ENCODE results near the gene ADCY5. TPM values are rescaled to one million over a fixed set of nuclear protein-coding genes. Genes with fewer than 3 reads are reported as not detected.

ADCY5 gene
- total RNA-seq, 2 experiments from 2014 or later = not detected

DNA sequence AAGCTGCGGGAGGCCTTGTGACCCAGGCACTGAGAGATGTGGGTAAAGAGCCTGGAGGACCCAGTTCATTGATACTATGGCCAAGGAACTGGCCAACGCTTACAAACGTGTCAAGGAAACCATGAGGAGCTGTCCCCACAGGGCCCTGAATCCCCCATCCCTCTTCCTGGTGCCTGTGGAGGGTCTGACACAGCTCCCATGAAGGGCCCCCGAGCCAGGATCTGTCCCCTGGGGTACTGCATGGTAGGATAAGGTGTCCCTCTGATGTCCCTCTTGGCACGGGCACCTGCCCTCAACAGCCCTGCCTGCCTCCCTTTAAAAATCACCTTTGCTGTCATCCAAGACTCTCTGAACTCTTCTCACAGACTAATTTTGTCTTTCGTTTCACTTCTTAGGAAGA, 122.4 kb downstream of the ADCY5 start:
- DNase-seq (no peak), ATAC-seq (no peak)
- Mint-ChIP-seq H3K9me3 (ENCODE audit: low read depth) (no peaks in the 10 kb centered on the region), H3K27me3 (no peaks in the 10 kb centered on the region), H3K27ac (no peak overlapping the region), H3K4me3 (no peak overlapping the region), H3K4me1 (no peaks in the 10 kb centered on the region), H3K36me3 (no peaks in the 10 kb centered on the region)
- CTCF ChIA-PET = interaction anchor here (1.5 to 5.0 kb wide), 2 partner anchors 163 to 233 kb away, joined by 4 to 32 read pairs; no protein-coding TSS in a partner anchor

DNA sequence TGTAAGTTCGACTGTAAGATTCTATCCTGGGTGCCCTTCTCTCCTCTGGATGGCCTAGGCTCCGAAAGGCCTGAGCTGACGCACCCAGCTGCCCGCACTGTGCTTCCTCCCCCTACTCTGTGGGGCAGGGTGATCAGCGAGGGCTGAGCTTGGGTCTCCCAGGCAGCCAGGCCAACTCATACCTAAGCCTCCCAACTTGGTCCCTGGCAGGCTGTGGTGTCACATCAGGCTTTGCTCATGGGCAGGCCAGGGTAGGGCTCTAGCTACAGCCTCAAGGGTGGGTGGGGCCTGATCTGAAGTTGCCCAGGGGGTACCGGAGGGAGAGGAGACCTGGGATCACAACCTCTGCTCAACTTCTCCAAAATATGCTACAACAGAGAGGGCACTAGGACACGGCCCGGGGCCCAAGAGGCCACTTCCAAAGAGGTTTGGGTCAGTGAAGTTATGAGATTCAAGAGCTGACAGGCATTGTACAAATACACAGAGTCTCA, 123.1 kb downstream of the ADCY5 start:
- DNase-seq (no peak), ATAC-seq (no peak)
- CTCF ChIA-PET = interaction anchor here (1.5 to 5.0 kb wide), 2 partner anchors 164 to 234 kb away, joined by 4 to 32 read pairs; no protein-coding TSS in a partner anchor
- H3K9me3 Mint-ChIP-seq (ENCODE audit: low read depth) = no peaks in the 10 kb centered on the region
- H3K27ac Mint-ChIP-seq = no peak overlapping the region
- no peaks in the 10 kb centered on the region for H3K4me1 Mint-ChIP-seq
- H3K27me3 Mint-ChIP-seq = no peaks in the 10 kb centered on the region
- no peak overlapping the region for H3K4me3 Mint-ChIP-seq
- no peaks in the 10 kb centered on the region for H3K36me3 Mint-ChIP-seq

DNA sequence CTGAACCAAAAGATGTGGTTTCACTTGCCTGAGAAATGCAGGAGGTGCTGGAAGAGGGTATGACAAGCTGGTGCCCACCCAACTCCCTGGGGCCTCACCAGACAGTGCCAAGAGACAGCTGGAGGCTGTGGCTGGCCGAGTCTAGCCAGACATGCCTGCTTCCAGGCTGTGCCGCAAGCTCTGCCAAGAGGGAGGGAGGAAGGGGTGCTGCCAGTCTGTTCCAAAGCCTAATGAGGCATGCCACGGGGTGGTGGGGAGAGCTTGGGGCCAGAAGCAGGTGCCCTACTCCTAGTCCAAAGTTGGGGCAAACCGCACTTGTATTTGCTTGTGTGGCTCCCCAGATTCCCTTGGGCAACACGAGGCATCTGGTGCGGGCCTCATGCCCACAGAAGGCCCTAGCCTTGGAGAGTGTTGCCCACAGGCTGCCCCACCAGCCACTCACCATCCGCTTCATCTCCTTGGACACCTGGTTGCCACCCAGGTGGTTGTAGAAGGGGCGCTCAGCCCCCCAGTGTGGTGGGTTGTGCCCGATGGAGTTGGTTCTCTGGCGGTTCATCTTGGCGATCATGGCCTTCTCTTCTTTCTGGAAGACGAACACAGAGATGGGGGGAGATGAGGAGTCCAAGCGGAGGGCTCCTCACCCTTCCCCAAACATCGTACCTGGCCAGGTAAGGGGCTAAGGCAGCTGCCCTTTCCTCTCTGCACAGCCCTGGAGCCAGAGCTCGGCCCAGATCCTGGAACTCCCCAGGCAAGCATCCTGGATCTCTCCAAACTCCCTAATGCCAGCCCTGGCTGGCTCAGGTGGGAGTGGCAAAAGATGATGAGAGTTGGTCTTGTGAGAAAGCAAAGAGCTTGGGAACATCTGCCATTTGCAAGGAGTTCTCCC, 123.8 kb downstream of the ADCY5 start:
- no peaks in the 10 kb centered on the region for H3K36me3 Mint-ChIP-seq
- no peaks in the 10 kb centered on the region for H3K9me3 Mint-ChIP-seq (ENCODE audit: low read depth)
- ATAC-seq (no peak), DNase-seq (no peak)
- CTCF ChIA-PET = interaction anchor here (5.0 kb wide), 1 partner anchor 235 kb away, joined by 32 read pairs; no protein-coding TSS in a partner anchor
- no peaks in the 10 kb centered on the region for H3K4me1 Mint-ChIP-seq
- H3K4me3 Mint-ChIP-seq = no peak overlapping the region
- no peak overlapping the region for H3K27ac Mint-ChIP-seq
- H3K27me3 Mint-ChIP-seq = peaks cover 3% of the 10 kb centered on the region

DNA sequence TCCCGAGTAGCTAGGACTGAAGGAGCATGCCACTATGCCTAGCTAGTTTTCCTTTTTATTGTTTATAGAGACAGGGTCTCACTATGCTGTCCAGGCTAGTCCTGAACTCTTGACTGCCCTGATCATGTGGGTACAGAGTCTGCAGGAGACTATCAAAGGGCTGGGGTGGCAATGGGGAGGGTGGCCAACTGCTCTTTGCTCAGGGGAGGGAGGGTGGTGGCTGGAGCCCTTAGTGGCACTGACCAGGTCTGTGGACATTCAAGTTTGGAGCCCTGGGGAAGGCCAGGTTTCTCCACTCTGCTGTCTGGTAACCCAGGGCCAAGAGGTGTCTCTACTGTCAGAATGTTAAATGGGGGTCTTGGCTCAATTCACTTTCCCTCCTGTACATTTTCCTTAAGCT, 125.1 kb downstream of the ADCY5 start:
- no peak for DNase-seq
- Mint-ChIP-seq H3K27ac (no peak overlapping the region), H3K4me3 (no peak overlapping the region), H3K27me3 (peaks cover 3% of the 10 kb centered on the region), H3K4me1 (no peaks in the 10 kb centered on the region), H3K36me3 (no peaks in the 10 kb centered on the region), H3K9me3 (ENCODE audit: low read depth) (no peaks in the 10 kb centered on the region)
- ATAC-seq = no peak
- CTCF ChIA-PET = no interaction called here

DNA sequence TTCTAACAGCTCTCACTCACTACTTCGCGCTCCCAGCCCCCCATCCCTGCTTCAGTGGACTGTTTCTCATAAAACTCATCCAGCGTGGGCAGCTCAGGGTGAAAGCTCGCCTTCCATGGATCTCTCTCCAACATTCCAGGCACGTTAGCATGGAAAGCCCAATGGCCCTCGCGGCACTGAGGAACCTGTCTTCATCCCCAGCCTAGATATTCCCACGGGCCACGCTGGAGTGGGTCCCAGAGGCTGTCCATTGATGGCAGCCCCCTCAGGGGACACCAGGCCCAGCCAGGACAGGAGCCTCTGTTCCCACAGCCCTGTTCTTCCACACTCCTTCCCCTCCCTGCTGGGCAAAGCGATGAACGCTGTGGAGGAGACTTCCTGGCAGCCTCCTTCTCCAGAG, 126.0 kb downstream of the ADCY5 start:
- no peak overlapping the region for H3K27ac Mint-ChIP-seq
- peaks cover 3% of the 10 kb centered on the region for H3K27me3 Mint-ChIP-seq
- CTCF ChIA-PET = no interaction called here
- H3K4me3 Mint-ChIP-seq = no peak overlapping the region
- H3K36me3 Mint-ChIP-seq = no peaks in the 10 kb centered on the region
- ATAC-seq = no peak
- DNase-seq = no peak
- H3K9me3 Mint-ChIP-seq (ENCODE audit: low read depth) = no peaks in the 10 kb centered on the region
- no peaks in the 10 kb centered on the region for H3K4me1 Mint-ChIP-seq

DNA sequence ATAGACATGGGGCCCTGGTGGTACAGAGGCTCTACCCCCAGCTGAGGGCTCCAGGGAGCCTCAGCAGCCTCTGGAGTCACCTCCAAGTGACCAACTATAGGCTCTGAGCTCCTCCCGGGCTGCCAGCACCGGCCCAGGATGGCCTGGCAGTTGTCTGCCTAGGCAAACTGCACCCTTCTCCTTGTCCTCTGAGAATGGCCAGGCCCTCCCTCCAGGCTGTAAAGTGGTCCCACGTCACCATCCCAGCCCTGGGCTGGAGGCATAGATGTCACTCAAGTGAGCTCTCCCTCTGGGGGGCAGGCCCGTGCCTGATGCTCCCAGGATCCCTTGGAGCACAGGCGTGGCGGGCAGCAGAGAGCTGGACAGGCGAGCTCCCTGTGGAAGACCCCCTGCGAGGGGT, 127.1 kb downstream of the ADCY5 start:
- DNase-seq (no peak), ATAC-seq (no peak)
- no peaks in the 10 kb centered on the region for H3K36me3 Mint-ChIP-seq
- H3K4me3 Mint-ChIP-seq = no peak overlapping the region
- CTCF ChIA-PET = interaction anchor here (1.0 kb wide), 1 partner anchor 18 kb away, joined by 3 read pairs; no protein-coding TSS in a partner anchor
- peaks cover 6% of the 10 kb centered on the region for H3K27me3 Mint-ChIP-seq
- H3K4me1 Mint-ChIP-seq = no peaks in the 10 kb centered on the region
- H3K9me3 Mint-ChIP-seq (ENCODE audit: low read depth) = no peaks in the 10 kb centered on the region
- no peak overlapping the region for H3K27ac Mint-ChIP-seq

DNA sequence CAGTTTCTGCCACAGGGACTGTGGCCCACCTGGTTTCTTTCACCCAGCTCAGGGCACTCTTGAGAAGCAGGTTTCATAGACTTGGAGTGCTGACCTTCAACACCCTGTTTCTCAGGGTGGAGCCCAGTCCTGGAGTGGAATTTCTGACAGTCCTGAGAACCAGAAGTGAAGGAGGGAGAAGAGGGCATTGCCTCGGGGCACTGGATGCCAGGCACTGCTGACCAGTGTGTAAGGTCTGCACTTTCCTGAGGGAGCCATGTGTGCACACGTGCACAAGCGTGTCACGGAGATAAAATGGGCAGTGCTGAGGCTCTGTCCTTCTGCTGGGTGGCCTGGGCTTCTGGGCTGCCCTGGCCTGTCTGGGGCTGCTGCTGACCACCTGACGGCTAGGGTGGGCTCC, 128.7 kb downstream of the ADCY5 start:
- Mint-ChIP-seq H3K36me3 (no peaks in the 10 kb centered on the region), H3K9me3 (ENCODE audit: low read depth) (no peaks in the 10 kb centered on the region), H3K27ac (no peak overlapping the region), H3K4me3 (no peak overlapping the region), H3K27me3 (peaks cover 16% of the 10 kb centered on the region), H3K4me1 (no peaks in the 10 kb centered on the region)
- CTCF ChIA-PET = interaction anchor here (0.6 to 1.1 kb wide), 2 partner anchors 9 to 13 kb away, joined by 3 to 4 read pairs; no protein-coding TSS in a partner anchor
- DNase-seq (no peak), ATAC-seq (no peak)

DNA sequence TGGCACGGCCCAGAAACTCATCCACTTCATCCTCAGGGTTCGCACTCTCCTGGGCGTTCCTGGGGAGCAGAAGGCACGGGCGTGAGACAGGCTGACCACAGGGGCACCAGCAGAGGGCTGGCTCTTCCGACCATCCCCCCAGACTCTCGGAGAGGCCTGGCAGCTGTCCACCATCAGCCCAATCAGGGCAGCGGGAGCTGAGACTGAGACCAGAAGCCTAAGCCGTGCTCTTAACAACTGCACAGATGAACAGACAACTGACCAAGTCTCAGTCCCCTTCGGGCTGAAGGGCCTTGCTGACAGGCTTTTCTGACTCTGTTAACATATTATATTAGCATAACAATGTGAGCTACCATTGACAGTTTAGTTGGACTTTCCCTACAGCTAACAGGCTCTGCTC, 129.1 kb downstream of the ADCY5 start:
- Mint-ChIP-seq H3K27me3 (peaks cover 20% of the 10 kb centered on the region), H3K27ac (no peak overlapping the region), H3K36me3 (no peaks in the 10 kb centered on the region), H3K9me3 (ENCODE audit: low read depth) (no peaks in the 10 kb centered on the region), H3K4me3 (no peak overlapping the region), H3K4me1 (no peaks in the 10 kb centered on the region)
- no peak for ATAC-seq
- CTCF ChIA-PET = interaction anchor here (0.6 to 1.1 kb wide), 2 partner anchors 10 to 12 kb away, joined by 3 to 4 read pairs; no protein-coding TSS in a partner anchor
- no peak for DNase-seq

DNA sequence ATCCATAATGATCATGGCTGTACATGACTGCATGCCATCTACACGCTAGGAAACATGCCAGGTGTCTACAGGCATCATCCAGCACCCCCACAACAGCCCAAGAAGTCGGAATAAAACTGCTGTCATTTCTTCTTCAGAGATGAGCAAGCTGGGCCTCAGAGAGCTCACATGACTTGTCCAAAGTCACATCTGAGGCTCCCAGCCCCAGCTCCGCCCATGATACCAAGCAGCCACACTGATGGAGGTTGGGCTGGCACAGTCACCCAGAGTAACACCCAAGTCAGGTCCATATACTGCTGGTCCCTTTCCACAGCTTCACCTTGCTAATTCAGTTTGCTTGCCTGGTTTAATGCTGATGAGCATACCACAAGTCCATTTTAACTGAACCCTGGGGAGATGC, 130.5 kb downstream of the ADCY5 start:
- no peak for ATAC-seq
- CTCF ChIA-PET = interaction anchor here (0.8 kb wide), 1 partner anchor 12 kb away, joined by 3 read pairs; no protein-coding TSS in a partner anchor
- Mint-ChIP-seq H3K4me1 (no peaks in the 10 kb centered on the region), H3K36me3 (no peaks in the 10 kb centered on the region), H3K27me3 (peaks cover 21% of the 10 kb centered on the region), H3K27ac (no peak overlapping the region), H3K4me3 (no peak overlapping the region), H3K9me3 (ENCODE audit: low read depth) (no peaks in the 10 kb centered on the region)
- DNase-seq = no peak

DNA sequence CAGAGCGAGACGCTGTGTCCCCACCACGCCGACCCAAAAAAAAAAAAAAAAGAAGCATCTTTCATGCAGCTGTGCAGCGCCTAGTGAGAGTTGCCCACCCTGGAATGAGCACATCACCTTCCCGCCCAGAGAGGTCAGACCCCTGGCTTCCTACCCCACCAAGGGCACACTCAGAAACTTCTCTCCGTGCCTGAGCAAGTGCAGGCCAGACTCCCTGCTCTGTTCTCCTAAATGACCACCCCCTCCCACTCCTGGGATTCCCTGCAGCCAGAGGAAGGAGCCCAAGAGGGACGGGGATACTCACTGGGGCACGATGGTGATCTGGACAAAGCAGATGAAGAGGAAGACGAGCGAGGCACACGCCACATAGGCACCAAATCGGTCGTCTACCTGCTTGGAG, 131.2 kb downstream of the ADCY5 start:
- Mint-ChIP-seq H3K4me3 (no peak overlapping the region), H3K27me3 (peaks cover 26% of the 10 kb centered on the region), H3K36me3 (no peaks in the 10 kb centered on the region), H3K4me1 (no peaks in the 10 kb centered on the region), H3K27ac (no peak overlapping the region), H3K9me3 (ENCODE audit: low read depth) (no peaks in the 10 kb centered on the region)
- DNase-seq = no peak
- CTCF ChIA-PET = interaction anchor here (0.8 kb wide), 1 partner anchor 11 kb away, joined by 3 read pairs; no protein-coding TSS in a partner anchor
- no peak for ATAC-seq

DNA sequence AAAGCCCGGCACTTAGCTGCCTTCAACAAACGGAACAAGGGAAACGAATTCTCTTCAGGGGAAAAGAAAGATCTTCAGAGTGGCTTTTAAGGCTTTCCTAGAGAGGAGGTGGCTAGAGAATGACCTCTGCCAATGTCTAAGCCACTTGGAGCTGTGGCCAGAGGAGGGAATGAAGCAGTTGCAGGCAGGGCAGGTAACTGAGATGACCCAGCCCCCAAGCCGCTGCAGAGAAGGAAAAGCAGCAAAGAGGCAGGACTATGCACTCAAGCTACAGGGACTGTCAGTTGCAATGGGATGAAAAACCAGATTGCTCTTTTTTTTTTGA, 133.7 kb downstream of the ADCY5 start:
- H3K36me3 Mint-ChIP-seq = no peaks in the 10 kb centered on the region
- H3K4me1 Mint-ChIP-seq = no peaks in the 10 kb centered on the region
- ATAC-seq (no peak), DNase-seq (no peak)
- H3K4me3 Mint-ChIP-seq = no peak overlapping the region
- peaks cover 23% of the 10 kb centered on the region for H3K27me3 Mint-ChIP-seq
- no peak overlapping the region for H3K27ac Mint-ChIP-seq
- no peaks in the 10 kb centered on the region for H3K9me3 Mint-ChIP-seq (ENCODE audit: low read depth)
- CTCF ChIA-PET = no interaction called here

DNA sequence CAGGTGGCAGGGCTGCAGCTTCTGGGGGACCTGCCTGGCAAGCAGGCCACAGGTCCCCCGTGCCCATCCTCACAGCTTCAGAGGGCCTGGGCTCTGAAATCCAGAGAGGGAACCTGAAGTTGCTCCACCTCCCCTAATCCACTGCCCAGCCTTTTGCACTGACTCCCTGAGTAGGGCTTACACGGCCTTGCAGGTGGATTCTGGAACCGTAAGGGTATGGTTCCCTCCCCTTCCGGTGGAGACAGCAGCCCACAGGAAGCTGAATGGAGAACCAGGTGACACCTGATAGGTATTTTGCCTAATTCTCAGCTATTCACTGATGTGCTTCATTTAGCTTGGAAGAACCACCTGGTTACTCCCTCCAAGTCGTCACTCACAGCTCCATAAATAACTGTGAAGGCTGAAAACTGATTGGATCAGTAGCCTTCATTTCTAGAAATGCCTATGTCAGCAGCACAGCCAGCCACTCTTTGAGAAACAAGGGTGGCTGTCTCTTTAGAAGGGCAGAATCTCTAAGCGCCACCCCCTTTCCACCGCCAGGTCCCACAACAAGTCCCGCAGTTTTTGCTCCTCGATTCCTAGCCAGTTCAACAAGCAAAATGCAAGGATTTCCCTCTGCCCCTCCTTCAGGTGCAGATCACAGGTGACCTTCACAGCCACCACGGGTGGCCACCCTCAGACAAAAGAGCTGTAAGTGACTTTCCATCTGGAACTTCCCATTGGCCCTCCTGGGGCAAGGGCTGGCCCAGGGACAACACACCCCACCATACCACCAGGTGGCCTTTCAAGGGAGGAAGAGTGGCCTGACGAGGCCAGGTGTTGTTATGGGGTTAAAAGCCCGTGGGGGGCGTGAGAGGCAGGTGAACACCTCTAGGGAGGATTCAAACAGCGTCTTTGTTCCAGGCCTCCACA, 134.3 kb downstream of the ADCY5 start:
- DNase-seq (no peak), ATAC-seq (no peak)
- no peak overlapping the region for H3K4me3 Mint-ChIP-seq
- CTCF ChIA-PET = no interaction called here
- H3K27ac Mint-ChIP-seq = no peak overlapping the region
- peaks cover 23% of the 10 kb centered on the region for H3K27me3 Mint-ChIP-seq
- H3K4me1 Mint-ChIP-seq = no peaks in the 10 kb centered on the region
- no peaks in the 10 kb centered on the region for H3K36me3 Mint-ChIP-seq
- H3K9me3 Mint-ChIP-seq (ENCODE audit: low read depth) = no peaks in the 10 kb centered on the region

DNA sequence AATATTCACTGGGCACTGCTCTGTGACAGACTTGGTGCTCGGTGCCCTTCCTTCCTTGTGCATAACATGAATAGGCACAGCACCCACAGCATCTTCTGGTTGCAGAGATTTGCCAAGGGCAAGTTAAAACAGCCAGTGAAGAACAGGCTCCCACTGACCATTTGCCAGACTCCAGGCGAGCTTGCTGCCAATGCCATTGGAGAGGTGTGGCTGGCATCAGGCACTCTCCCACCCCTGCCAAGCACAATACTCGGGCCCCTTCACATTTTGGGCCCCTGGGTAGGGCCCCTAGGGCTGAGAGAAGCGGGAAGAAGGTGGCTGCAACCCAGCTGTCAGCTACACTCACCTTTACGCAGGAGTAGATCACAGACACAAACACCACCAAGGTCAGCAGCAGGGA, 135.0 kb downstream of the ADCY5 start:
- Mint-ChIP-seq H3K27me3 (peaks cover 23% of the 10 kb centered on the region), H3K4me1 (no peaks in the 10 kb centered on the region), H3K4me3 (no peak overlapping the region), H3K9me3 (ENCODE audit: low read depth) (no peaks in the 10 kb centered on the region), H3K36me3 (no peaks in the 10 kb centered on the region), H3K27ac (no peak overlapping the region)
- CTCF ChIA-PET = no interaction called here
- no peak for ATAC-seq
- no peak for DNase-seq

Data from activated CD8-positive, alpha-beta memory T cell treated with anti-CD3 and anti-CD28 coated beads, Interleukin-2, amount 10 ng/mL, durations not matched to agents 7 days and 5 days (primary cell).